ENCODE measurements around the gene NECTIN2. TPM values are rescaled to one million over a fixed set of nuclear protein-coding genes. Genes with fewer than 3 reads are reported as not detected.

The NECTIN2 gene
- total RNA-seq (2014; rRNA removed): 61.0 and 71.6 TPM in 2 replicates
- Bru-seq, nascent RNA: percentile 64 among the genes with signal in this experiment
- BruChase-seq, experiment 1, labeled RNA remaining after a 6-hour chase: percentile 80 among the genes with signal in this experiment
- percentile 72 among the genes with signal in this experiment for BruChase-seq, experiment 2, labeled RNA remaining after a 2-hour chase
- long read RNA-seq, transcript NECTIN2-201 (9 exons, 2,466 nt): minor isoform, 44 of 224 reads
- long read RNA-seq, transcript NECTIN2-202 (6 exons, 2,112 nt): major isoform, 130 of 224 reads
- long read RNA-seq, partial matches to known transcripts: 36 of 224 reads
- long read RNA-seq, other reads (novel, unspliced or antisense): 14 of 224 reads

- Histone ChIP-seq H3K9ac (ENCODE audit: low read length) (peak within 1 kb of the TSS; percentile 78), H3F3A (ENCODE audit: low read length, unreplicated experiment) (no peaks in the 10 kb centered on the region), H3K9me2 (replicated peaks; ENCODE audit: low read length) (no peaks in the 10 kb centered on the region), H3K9me3 (ENCODE audit: low read length) (no peaks in the 10 kb centered on the region), H2AFZ (ENCODE audit: low read length) (peak within 1 kb of the TSS; percentile 97), H3K27me3 (ENCODE audit: low read length) (no peaks in the 10 kb centered on the region), H3K36me3 (ENCODE audit: low read depth, low read length) (no peaks in the 10 kb centered on the region), H3K79me2 (ENCODE audit: low read length) (peaks cover 45% of the 10 kb centered on the region), H3K4me2 (ENCODE audit: low read length) (peak within 1 kb of the TSS; percentile 95), H3K4me1 (ENCODE audit: insufficient read depth, low read length) (peaks cover 14% of the 10 kb centered on the region), H3K4me3 (ENCODE audit: low read length) (peak within 1 kb of the TSS; percentile 84), H4K20me1 (ENCODE audit: low read length) (no peaks in the 10 kb centered on the region), H3K27ac (ENCODE audit: low read length) (peak within 1 kb of the TSS; percentile 36)
- no TSS peak for BruUV-seq (replicated peaks)
- intact Hi-C loops (cut with micrococcal nuclease): loop anchor here (2.0 to 10.0 kb wide), 5 partner anchors 46 to 271 kb away; partner anchors contain the start of gene TOMM40
- TF ChIP-seq EZH2phosphoT487 (IDR thresholded peaks at IDR 0.05; ENCODE audit: borderline replicate concordance, low read length) (no peak), EZH2 (IDR thresholded peaks at IDR 0.05; ENCODE audit: low read length, unreplicated experiment) (no peak)
- TF ChIP-seq, protein P1, sequence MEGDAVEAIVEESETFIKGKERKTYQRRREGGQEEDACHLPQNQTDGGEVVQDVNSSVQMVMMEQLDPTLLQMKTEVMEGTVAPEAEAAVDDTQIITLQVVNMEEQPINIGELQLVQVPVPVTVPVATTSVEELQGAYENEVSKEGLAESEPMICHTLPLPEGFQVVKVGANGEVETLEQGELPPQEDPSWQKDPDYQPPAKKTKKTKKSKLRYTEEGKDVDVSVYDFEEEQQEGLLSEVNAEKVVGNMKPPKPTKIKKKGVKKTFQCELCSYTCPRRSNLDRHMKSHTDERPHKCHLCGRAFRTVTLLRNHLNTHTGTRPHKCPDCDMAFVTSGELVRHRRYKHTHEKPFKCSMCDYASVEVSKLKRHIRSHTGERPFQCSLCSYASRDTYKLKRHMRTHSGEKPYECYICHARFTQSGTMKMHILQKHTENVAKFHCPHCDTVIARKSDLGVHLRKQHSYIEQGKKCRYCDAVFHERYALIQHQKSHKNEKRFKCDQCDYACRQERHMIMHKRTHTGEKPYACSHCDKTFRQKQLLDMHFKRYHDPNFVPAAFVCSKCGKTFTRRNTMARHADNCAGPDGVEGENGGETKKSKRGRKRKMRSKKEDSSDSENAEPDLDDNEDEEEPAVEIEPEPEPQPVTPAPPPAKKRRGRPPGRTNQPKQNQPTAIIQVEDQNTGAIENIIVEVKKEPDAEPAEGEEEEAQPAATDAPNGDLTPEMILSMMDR (conservative IDR thresholded peaks at IDR 0.05; ENCODE audit: low read depth, low read length): peak; percentile 78
- ChIA-PET CTCF (interaction anchor here (0.6 to 1.0 kb wide), 7 partner anchors 37 to 151 kb away, joined by 3 to 10 read pairs (median 4); partner anchors contain the start of gene BCAM), POLR2A (ENCODE audit: unreplicated experiment) (interaction anchor here (0.5 to 1.2 kb wide), 8 partner anchors 30 to 210 kb away, joined by 3 to 29 read pairs (median 17); no protein-coding TSS in a partner anchor)
- peak; percentile 47 for ATAC-seq
- peak; percentile 96 for DNase-seq
Observed at GRCh38 chr19:44845612-44846454, at the start of gene NECTIN2. Gene NECTIN2, plus strand, starts transcription at chr19:44846297. Its CDS starts 229 bp downstream, at chr19:44846526.

DNA sequence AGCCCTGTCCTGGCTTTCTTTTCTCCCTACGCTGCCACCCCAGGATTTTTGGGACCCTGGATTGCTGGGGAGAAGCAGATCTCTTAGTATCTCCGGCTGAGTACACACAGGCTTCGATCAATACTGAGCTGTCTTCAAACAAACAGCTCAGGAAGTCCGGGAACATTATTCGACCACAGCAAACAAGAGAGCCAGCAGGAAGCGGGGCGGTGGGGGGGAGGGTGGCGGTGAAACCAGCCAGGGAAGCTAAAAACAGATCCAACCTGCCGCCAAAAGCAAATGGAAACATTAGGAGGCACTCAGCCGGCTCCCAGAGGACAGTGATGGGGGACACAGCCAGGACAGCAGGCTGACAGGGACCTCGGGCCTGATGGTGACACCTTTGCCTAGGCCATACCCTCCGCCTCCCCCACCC, 49.4 kb upstream of the NECTIN2 start:
- BruUV-seq (replicated peaks): no TSS peak
- H3K9ac ChIP-seq (ENCODE audit: low read length): no peak overlapping the region
- no peaks in the 10 kb centered on the region for H3K9me3 ChIP-seq (ENCODE audit: low read length)
- no peaks in the 10 kb centered on the region for H4K20me1 ChIP-seq (ENCODE audit: low read length)
- TF ChIP-seq EZH2phosphoT487 (IDR thresholded peaks at IDR 0.05; ENCODE audit: borderline replicate concordance, low read length) (no peak), EZH2 (IDR thresholded peaks at IDR 0.05; ENCODE audit: low read length, unreplicated experiment) (no peak)
- TF ChIP-seq, protein P1 (conservative IDR thresholded peaks at IDR 0.05; ENCODE audit: low read depth, low read length): no peak
- POLR2A ChIA-PET (ENCODE audit: unreplicated experiment): no interaction called here
- H3K79me2 ChIP-seq (ENCODE audit: low read length): no peaks in the 10 kb centered on the region
- H3K27me3 ChIP-seq (ENCODE audit: low read length): no peaks in the 10 kb centered on the region
- CTCF ChIA-PET: interaction anchor here (0.6 to 1.0 kb wide), 5 partner anchors 14 to 163 kb away, joined by 3 to 7 read pairs (median 4); partner anchors contain the start of gene NECTIN2
- H3K4me3 ChIP-seq (ENCODE audit: low read length): no peak overlapping the region; the same call in 1 of the 2 replicates
- H3K9me2 ChIP-seq (replicated peaks; ENCODE audit: low read length): no peaks in the 10 kb centered on the region
- H2AFZ ChIP-seq (ENCODE audit: low read length): no peak overlapping the region
- intact Hi-C loops (cut with micrococcal nuclease): loop anchor here (2.0 kb wide), 1 partner anchor 48 kb away; no protein-coding TSS in a partner anchor
- peak overlapping the region; percentile 44; the same call in 1 of the 2 replicates for H3K4me2 ChIP-seq (ENCODE audit: low read length)
- ATAC-seq (peak; percentile 88), DNase-seq (peak; percentile 73)
- peaks cover 5% of the 10 kb centered on the region; the same call in 1 of the 2 replicates for H3K36me3 ChIP-seq (ENCODE audit: low read depth, low read length)
- H3F3A ChIP-seq (ENCODE audit: low read length, unreplicated experiment): no peaks in the 10 kb centered on the region
- peak overlapping the region; percentile 49 for H3K27ac ChIP-seq (ENCODE audit: low read length)
- H3K4me1 ChIP-seq (ENCODE audit: insufficient read depth, low read length): peaks cover 19% of the 10 kb centered on the region

Measured in PC-3 (cell line).